AG09319 (cell line): ENCODE data around the gene SLC17A2.

Experiments
- DNase-seq: peaks from one replicate; pipeline ENCODE4 v3.0.0-alpha.2; 2010; ENCODE audit warnings: low read depth; ENCODE audit errors: extremely low read depth
- TF ChIP-seq, protein P1 (sequence below): IDR thresholded peaks from 2 replicates; pipeline ENCODE4 v1.5.1; 2011; ENCODE audit warnings: low read depth, mild to moderate bottlenecking, inconsistent platforms, low read length, moderate library complexity

SLC17A2 gene

GRCh38 chr6:25968769-25969168, 38.3 kb upstream of the SLC17A2 start:
- peak; percentile 51 for DNase-seq

GRCh38 chr6:25966711-25967110, 36.2 kb upstream of the SLC17A2 start:
- TF ChIP-seq, protein P1, sequence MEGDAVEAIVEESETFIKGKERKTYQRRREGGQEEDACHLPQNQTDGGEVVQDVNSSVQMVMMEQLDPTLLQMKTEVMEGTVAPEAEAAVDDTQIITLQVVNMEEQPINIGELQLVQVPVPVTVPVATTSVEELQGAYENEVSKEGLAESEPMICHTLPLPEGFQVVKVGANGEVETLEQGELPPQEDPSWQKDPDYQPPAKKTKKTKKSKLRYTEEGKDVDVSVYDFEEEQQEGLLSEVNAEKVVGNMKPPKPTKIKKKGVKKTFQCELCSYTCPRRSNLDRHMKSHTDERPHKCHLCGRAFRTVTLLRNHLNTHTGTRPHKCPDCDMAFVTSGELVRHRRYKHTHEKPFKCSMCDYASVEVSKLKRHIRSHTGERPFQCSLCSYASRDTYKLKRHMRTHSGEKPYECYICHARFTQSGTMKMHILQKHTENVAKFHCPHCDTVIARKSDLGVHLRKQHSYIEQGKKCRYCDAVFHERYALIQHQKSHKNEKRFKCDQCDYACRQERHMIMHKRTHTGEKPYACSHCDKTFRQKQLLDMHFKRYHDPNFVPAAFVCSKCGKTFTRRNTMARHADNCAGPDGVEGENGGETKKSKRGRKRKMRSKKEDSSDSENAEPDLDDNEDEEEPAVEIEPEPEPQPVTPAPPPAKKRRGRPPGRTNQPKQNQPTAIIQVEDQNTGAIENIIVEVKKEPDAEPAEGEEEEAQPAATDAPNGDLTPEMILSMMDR, result no peak
- no peak for DNase-seq

More at GRCh38 chr6:25968769-25969168, 38.3 kb upstream of the SLC17A2 start:
- TF ChIP-seq, protein P1, result no peak

DNA sequence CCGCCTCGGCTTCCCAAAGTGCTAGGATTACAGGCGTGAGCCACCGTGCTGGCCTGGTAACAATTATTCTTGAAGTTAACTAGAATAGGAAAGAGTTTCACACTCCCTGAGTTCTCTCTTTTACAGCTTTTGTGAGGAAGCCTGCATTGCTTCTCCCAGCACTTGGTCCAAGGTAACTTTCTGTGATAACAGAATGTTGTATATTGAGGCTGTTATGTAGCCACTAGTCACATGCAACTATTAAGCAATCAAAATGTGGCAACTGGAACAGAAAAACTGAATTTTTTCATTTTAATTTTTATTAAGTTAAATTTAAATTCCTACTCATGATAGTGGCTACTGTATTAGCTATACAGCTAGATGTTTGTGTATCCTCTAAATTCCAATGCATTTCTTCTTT, 34.6 kb upstream of the SLC17A2 start:
- TF ChIP-seq, protein P1, result no peak
- no peak for DNase-seq

GRCh38 chr6:25963426-25964123, 33.1 kb upstream of the SLC17A2 start:
- no peak for DNase-seq
- TF ChIP-seq, protein P1, result no peak

DNA sequence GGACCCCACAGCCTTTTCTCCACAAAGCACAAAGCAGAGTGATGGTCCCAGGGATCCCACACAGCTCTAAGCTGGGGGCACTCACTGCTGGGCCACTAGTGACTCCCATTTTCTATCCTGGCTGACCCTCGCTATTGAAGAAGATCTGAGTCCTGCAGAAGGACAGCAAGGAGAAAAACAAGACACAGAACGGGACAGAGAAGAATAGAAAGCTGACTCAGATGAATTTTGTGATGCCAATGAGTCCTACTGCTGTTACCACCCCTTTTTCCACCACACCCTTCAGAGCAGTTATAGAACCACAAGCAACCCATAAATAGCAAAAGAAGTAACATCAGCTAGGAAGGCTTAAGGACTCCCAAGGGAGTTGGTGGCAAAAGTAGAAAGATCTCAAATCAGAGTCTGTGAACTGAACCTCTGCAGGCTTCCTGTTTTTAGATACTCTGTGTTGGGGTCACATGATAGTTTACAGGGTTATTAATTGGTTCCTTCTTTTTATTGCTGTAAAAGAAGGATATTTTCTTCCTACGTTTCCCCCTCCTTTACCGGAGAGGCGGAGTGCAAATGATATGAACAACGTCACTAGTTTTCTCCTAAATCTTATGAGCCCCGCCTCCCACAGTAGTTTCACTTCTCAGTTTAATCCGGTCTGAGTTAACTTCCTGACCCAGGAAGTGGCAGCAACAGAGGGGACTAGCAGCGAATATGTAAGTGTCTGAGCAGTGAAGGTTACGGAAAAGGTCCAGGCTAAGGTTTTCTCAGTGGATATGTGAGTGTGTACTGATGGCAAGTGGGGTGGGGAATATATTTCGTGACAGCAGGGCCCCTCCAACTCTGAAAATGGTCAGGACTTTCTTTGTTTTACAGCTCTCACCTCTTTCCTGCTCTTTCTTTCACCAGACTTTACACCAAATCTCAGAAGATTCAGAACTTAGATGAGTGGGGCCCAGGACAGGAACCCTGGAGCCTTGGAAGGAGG, 31.9 kb upstream of the SLC17A2 start, which contains the start of gene TRIM38:
Gene TRIM38 (plus strand): TSS at position 654 of the 979 bp plus-strand sequence. CDS start 3,721 bp downstream, outside the sequence.
- DNase-seq, result peak; percentile 79
- TF ChIP-seq, protein P1, result no peak

DNA sequence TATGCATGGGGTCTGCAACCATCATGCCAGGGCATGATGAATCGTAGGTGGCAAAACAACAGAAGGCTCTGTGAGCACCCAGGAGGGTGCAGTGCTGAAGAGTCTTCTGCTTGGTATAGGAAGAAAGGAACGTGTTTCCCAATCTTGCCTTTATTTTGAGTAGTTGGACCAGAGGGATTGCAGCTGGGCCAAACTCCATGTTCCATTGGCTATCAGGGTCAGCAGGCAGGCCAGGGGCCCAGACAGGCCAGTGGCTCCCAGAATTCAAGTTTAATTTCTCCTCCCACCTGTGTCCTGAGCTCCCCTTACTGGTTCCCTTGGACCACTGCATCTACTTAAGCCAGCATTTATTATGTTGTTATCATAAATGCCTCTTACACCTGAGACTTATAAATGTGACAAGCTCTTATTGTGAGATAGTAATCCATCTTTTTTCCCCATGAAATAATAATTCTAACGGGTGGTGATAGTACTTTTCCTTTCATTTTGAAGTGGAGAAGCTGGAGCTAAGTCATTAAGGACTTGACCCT, 31.2 kb upstream of the SLC17A2 start:
- TF ChIP-seq, protein P1, result no peak; the same call in 1 of the 2 replicates
- no peak for DNase-seq

DNA sequence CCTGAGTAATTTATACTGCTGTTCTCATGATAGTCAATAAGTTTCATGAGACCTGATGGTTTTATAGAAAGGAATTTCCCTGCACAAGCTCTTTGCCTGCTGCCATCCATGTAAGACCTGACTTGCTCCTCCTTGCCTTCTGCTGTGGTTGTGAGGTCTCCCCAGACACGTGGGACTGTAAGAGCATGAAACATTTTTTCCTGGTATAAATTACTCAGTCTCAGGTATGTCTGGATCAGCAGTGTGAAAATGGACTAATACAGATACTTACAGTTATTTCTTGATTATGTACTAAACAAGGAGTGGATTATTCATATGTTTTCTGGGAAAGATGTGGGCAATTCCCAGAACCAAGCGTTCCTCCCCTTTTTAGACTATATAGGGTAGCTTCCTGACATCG, 30.2 kb upstream of the SLC17A2 start:
- TF ChIP-seq, protein P1, result no peak
- DNase-seq, result no peak
